Measurements from ENCODE around the gene GRB14.
"Not testable (repeated sequence)": the region's sequence is repeated elsewhere in the genome, so short reads cannot be mapped to it uniquely, and the experiment has no call there.

GRCh38 chr2:164628319-164628718 is 7.0 kb upstream of the GRB14 start:
- not testable (repeated sequence) for TF ChIP-seq CTCF (IDR thresholded peaks at IDR 0.05); ESRRA (CRISPR knock-in tag; IDR thresholded peaks at IDR 0.05; ENCODE audit: borderline replicate concordance); E2F4 (CRISPR knock-in tag; IDR thresholded peaks at IDR 0.05; ENCODE audit: borderline replicate concordance, low read depth); MAX (CRISPR knock-in tag; IDR thresholded peaks at IDR 0.05); FOXK1 (CRISPR knock-in tag; IDR thresholded peaks at IDR 0.05); KAT7 (CRISPR knock-in tag; IDR thresholded peaks at IDR 0.05; ENCODE audit: borderline replicate concordance); ELF4 (CRISPR knock-in tag; IDR thresholded peaks at IDR 0.05; ENCODE audit: low read depth); HMGXB4 (CRISPR knock-in tag; IDR thresholded peaks at IDR 0.05); ZNF232 (CRISPR knock-in tag; IDR thresholded peaks at IDR 0.05); PREB (CRISPR knock-in tag; IDR thresholded peaks at IDR 0.05; ENCODE audit: borderline replicate concordance)
